MCF 10A (cell line): ENCODE measurements around the gene ASB6. TPM values are rescaled to one million over a fixed set of nuclear protein-coding genes. Genes with fewer than 3 reads are reported as not detected.
A peak's percentile ranks its signal among the peaks of the same experiment; 100 is the strongest.

ENCODE experiments used
- BruUV-seq: library from RNA; stranded (reverse); fragments of 400-500 nt; replicated peaks from 2 replicates; lab custom pipeline; 2021; lab: Mats Ljungman, UMichigan
- CTCF ChIA-PET: fragments of 300-600 bp; sonication (Branson Sonifier 250); formaldehyde crosslinking; extraction: SDS; loops from one replicate; lab custom pipeline; 2021; ENCODE audit warnings: antibody characterized with exemption, inconsistent platforms; lab: Yijun Ruan, JAX
- POLR2A ChIA-PET: fragments of 300-600, 350-650 bp; sonication (Branson Sonifier 250); formaldehyde crosslinking; extraction: SDS; loops from one replicate; lab custom pipeline; 2020; ENCODE audit warnings: antibody characterized with exemption, inconsistent platforms; lab: Yijun Ruan, JAX
- DNase-seq: peaks from one replicate; pipeline ENCODE4 v3.0.0-alpha.2; 2018; ENCODE audit not compliant: unreplicated experiment
- H3K27ac Mint-ChIP-seq: one replicate; pipeline ENCODE4 v1.8.0; 2022; ENCODE audit warnings: mild to moderate bottlenecking, low read depth, mixed read lengths; ENCODE audit not compliant: unreplicated experiment
- H3K27me3 Mint-ChIP-seq: one replicate; pipeline ENCODE4 v1.8.0; 2022; ENCODE audit warnings: mixed read lengths; ENCODE audit not compliant: insufficient read depth, unreplicated experiment
- H3K36me3 Mint-ChIP-seq: one replicate; pipeline ENCODE4 v1.8.0; 2022; ENCODE audit warnings: mild to moderate bottlenecking, moderate library complexity, mixed read lengths; ENCODE audit not compliant: insufficient read depth, unreplicated experiment
- H3K4me1 Mint-ChIP-seq: one replicate; pipeline ENCODE4 v1.8.0; 2022; ENCODE audit warnings: mixed read lengths; ENCODE audit not compliant: insufficient read depth, unreplicated experiment
- H3K4me3 Mint-ChIP-seq: one replicate; pipeline ENCODE4 v1.8.0; 2022; ENCODE audit warnings: mild to moderate bottlenecking, moderate library complexity, mixed read lengths; ENCODE audit not compliant: unreplicated experiment
- H3K9me3 Mint-ChIP-seq: one replicate; pipeline ENCODE4 v1.8.0; 2022; ENCODE audit warnings: mixed read lengths; ENCODE audit not compliant: unreplicated experiment
- intact Hi-C: fragments of 100-400 bp; cut with micrococcal nuclease; formaldehyde crosslinking; loops from 2 replicates; pipeline ENCODE4 v1.14.1; 2022
- total RNA-seq: library from RNA; stranded (reverse); gene quantifications from 2 replicates; pipeline ENCODE4 v1.2.3, GENCODE V29; 2022
- TF ChIP-seq, protein P1 (sequence below): fragments of 200-600 bp; IDR thresholded peaks from one replicate; pipeline ENCODE4 v1.8.0; 2022; ENCODE audit warnings: antibody characterized with exemption, mild to moderate bottlenecking; ENCODE audit not compliant: unreplicated experiment

The ASB6 gene
- total RNA-seq, 1 experiment from 2014 or later = 14.4 TPM

DNA sequence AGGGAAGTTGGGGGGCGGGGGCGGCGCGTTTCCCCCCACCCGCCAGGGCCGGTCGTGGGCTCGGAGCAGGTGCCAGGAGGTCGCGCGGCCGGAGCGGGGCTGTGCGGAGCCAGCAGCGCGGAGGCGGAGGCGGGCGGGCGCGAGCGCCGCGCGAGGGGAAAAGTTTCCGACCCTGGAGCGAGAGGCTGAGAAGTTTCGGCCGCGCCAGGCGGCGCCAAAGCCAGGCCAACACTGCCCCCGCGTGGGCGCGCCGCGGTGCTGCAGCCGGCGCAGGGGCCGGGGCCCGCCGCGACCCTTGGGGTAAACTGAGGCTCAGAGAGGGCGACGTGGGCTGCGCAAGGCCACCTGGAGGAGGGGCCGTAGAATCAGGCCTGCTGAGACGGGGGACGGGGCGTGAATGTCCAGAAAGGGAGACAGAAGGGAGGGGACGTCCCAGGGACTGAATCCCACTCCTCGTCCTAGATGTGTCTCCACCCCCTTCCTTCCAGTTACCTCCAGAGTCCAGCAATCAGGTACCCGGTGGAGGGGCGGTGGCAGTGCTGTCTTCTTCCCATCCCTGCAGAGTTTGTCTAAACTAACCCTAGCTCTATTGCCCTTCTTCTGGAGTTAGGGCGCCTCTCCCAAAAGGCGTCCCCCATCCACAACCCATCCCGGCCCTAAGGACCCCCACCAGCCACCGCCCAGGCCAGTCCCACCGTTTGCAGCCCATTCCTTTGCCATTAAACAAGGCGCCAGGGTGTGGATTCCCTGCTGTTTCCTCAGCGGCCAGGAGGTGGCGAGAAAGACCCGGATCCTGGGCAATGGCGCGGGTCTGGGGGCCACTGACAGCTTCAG, 31.3 kb downstream of the ASB6 start:
- no peaks in the 10 kb centered on the region for H3K27me3 Mint-ChIP-seq
- TF ChIP-seq, protein P1, sequence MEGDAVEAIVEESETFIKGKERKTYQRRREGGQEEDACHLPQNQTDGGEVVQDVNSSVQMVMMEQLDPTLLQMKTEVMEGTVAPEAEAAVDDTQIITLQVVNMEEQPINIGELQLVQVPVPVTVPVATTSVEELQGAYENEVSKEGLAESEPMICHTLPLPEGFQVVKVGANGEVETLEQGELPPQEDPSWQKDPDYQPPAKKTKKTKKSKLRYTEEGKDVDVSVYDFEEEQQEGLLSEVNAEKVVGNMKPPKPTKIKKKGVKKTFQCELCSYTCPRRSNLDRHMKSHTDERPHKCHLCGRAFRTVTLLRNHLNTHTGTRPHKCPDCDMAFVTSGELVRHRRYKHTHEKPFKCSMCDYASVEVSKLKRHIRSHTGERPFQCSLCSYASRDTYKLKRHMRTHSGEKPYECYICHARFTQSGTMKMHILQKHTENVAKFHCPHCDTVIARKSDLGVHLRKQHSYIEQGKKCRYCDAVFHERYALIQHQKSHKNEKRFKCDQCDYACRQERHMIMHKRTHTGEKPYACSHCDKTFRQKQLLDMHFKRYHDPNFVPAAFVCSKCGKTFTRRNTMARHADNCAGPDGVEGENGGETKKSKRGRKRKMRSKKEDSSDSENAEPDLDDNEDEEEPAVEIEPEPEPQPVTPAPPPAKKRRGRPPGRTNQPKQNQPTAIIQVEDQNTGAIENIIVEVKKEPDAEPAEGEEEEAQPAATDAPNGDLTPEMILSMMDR = peak; percentile 88
- peak; percentile 66 for DNase-seq
- no TSS peak for BruUV-seq
- ChIA-PET POLR2A (interaction anchor here (0.6 to 1.9 kb wide), 11 partner anchors 9 to 472 kb away, joined by 3 to 9 read pairs (median 4); no protein-coding TSS in a partner anchor), CTCF (interaction anchor here (0.6 to 4.6 kb wide), 21 partner anchors 10 to 497 kb away, joined by 3 to 50 read pairs (median 5); partner anchors contain the start of genes C9orf50 and IER5L)
- no peaks in the 10 kb centered on the region for H3K36me3 Mint-ChIP-seq
- H3K27ac Mint-ChIP-seq = no peak overlapping the region
- peak overlapping the region; percentile 75 for H3K4me3 Mint-ChIP-seq
- H3K4me1 Mint-ChIP-seq = peaks cover 13% of the 10 kb centered on the region
- intact Hi-C loops = loop anchor here (1.0 to 2.0 kb wide), 3 partner anchors 14 to 480 kb away; no protein-coding TSS in a partner anchor
- H3K9me3 Mint-ChIP-seq = no peaks in the 10 kb centered on the region

DNA sequence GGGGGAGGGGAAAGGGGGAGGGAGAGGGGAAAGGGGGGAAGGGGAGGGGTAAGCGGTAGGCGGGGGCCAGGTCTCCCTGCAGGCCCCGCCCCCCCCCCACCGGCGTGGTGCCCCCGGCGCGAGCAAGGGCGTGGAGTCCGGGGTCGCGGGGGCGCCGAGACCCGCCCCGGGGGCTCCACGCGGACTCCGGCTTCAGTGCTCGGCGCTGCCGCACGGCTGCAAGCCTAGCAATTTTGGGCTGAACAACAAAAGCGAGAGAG, 31.8 kb downstream of the ASB6 start:
- intact Hi-C loops = loop anchor here (1.0 to 2.0 kb wide), 3 partner anchors 15 to 479 kb away; no protein-coding TSS in a partner anchor
- no peaks in the 10 kb centered on the region for H3K27me3 Mint-ChIP-seq
- TF ChIP-seq, protein P1 = no peak
- DNase-seq = no peak
- H3K4me1 Mint-ChIP-seq = peaks cover 13% of the 10 kb centered on the region
- H3K4me3 Mint-ChIP-seq = peak overlapping the region; percentile 75
- POLR2A ChIA-PET = no interaction called here
- H3K36me3 Mint-ChIP-seq = no peaks in the 10 kb centered on the region
- BruUV-seq = no TSS peak
- H3K9me3 Mint-ChIP-seq = no peaks in the 10 kb centered on the region
- no peak overlapping the region for H3K27ac Mint-ChIP-seq
- CTCF ChIA-PET = no interaction called here

DNA sequence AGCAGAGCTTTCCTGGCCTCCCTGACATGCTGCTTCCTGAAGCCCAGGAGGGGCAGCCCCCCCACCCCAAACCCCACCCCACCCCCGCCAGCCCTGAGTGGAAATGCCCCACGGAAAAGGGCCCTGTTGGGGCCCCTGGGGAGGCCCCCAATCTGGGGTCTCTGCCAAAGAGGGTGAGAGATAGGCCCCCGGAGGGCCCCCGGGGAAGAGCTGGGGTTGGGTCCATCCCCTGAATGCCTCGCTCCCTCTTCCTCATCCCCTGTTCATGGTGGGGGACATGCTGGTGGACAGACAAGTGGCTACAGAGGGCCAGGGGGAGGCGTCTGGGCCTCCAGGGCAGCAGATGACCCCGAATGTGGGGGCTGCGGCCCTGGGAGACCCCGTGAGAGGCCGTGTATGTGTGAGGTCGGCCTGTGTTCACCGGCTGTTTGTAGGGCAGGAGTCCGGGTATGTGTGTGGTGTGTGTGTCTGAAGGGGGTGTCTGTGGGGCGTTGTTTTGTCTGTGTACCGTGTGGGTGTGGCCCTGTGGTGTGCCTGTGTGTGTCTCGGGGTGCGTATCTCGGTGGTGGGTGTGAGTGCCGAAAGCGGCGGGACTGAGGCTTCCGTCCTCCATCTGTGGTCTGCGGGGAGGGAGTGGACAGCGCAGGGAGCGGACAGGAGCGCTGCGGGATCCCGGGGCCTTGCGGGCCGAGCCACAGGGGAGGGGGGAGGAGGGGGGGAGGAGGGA, 32.3 kb downstream of the ASB6 start:
- peak; percentile 16 for DNase-seq
- no peak overlapping the region for H3K27ac Mint-ChIP-seq
- no peaks in the 10 kb centered on the region for H3K36me3 Mint-ChIP-seq
- H3K4me1 Mint-ChIP-seq = peaks cover 13% of the 10 kb centered on the region
- intact Hi-C loops = loop anchor here (1.0 to 5.0 kb wide), 5 partner anchors 15 to 479 kb away; no protein-coding TSS in a partner anchor
- peak overlapping the region; percentile 75 for H3K4me3 Mint-ChIP-seq
- TF ChIP-seq, protein P1 = no peak
- no TSS peak for BruUV-seq
- ChIA-PET POLR2A (interaction anchor here (1.0 to 2.9 kb wide), 2 partner anchors 436 to 469 kb away, joined by 3 to 13 read pairs; no protein-coding TSS in a partner anchor), CTCF (interaction anchor here (1.0 to 2.7 kb wide), 9 partner anchors 11 to 479 kb away, joined by 3 to 25 read pairs (median 7); no protein-coding TSS in a partner anchor)
- no peaks in the 10 kb centered on the region for H3K27me3 Mint-ChIP-seq
- no peaks in the 10 kb centered on the region for H3K9me3 Mint-ChIP-seq
